K562 (cell line): Measurements from ENCODE around the gene EXD2. TPM values are rescaled to one million over a fixed set of nuclear protein-coding genes. Genes with fewer than 3 reads are reported as not detected.

Experiments used
- EP400 ChIP-seq: fragments of 450-650 bp; IDR thresholded peaks from 2 replicates; pipeline ENCODE4 v1.6.1; 2017; ENCODE audit warnings: antibody characterized with exemption, mild to moderate bottlenecking, moderate library complexity
- MYBL2 ChIP-seq, 2 experiments: fragments of 450-650 bp in 1 of 2; sonication (generic) in 1 of 2; formaldehyde crosslinking in 1 of 2; IDR thresholded peaks; 2 replicates each; pipeline versions ENCODE4 v1.6.1 to v1.8.1; 2017 to 2022; ENCODE audit warnings: borderline replicate concordance in 1 of 2, inconsistent platforms in 1 of 2, low read depth in 1 of 2, mild to moderate bottlenecking in 1 of 2, missing genetic modification reagents in 1 of 2, moderate library complexity in 1 of 2
- RAD21 ChIP-seq, 2 experiments: fragments of 250-450 bp in 1 of 2; fragments of 450-650 bp in 1 of 2; sonication (Bioruptor Pico) in 1 of 2; formaldehyde crosslinking in 1 of 2; IDR thresholded peaks in 1 of 2; conservative IDR thresholded peaks in 1 of 2; 2 replicates each; pipeline versions ENCODE4 v1.4.0 to v1.8.0; 2020 to 2022; ENCODE audit warnings: mild to moderate bottlenecking in 2 of 2, moderate library complexity in 1 of 2
- SIN3B ChIP-seq: fragments of 450-650 bp; IDR thresholded peaks from 2 replicates; pipeline ENCODE4 v1.6.1; 2017; ENCODE audit warnings: low read depth, mild to moderate bottlenecking, moderate library complexity
- SUPT5H ChIP-seq: fragments of 450-650 bp; IDR thresholded peaks from 2 replicates; pipeline ENCODE4 v1.6.1; 2016
- ZBTB7A ChIP-seq: IDR thresholded peaks from 2 replicates; pipeline ENCODE4 v1.6.1; 2011; ENCODE audit warnings: low read depth, mild to moderate bottlenecking, low read length, moderate library complexity, borderline replicate concordance; ENCODE audit not compliant: control insufficient read depth
- polyA plus RNA-seq, 8 experiments: library from polyadenylated mRNA; depleted of rRNA in 4 of 8; stranded (reverse) in 5 of 8; unstranded in 3 of 8; fragments of >200 nt; fragmentation: Nextera tagmentation in 2 of 8; fragmentation: Illumina TruSeq in 1 of 8; extraction: Ambion mirVana in 2 of 8; extraction: Trizol in 1 of 8; gene quantifications; 2 replicates each; pipeline versions ENCODE4 v1.2.1 to v1.2.3, GENCODE V29; 2011 to 2014; ENCODE audit warnings: inconsistent platforms in 1 of 8, missing spikeins in 1 of 8
- total RNA-seq, 7 experiments: library from RNA; depleted of rRNA in 6 of 7; stranded (reverse); fragments of >200 nt in 6 of 7; fragmentation: Illumina TruSeq in 2 of 7; extraction: Trizol in 2 of 7; gene quantifications; 2 replicates each; pipeline versions ENCODE4 v1.2.1 to v1.2.3, GENCODE V29; 2011 to 2021; ENCODE audit warnings: low replicate concordance in 1 of 7
- TF ChIP-seq, protein P1 (sequence below): fragments of 450-650 bp; formaldehyde crosslinking; IDR thresholded peaks from 2 replicates; pipeline ENCODE4 v1.4.0; 2020; ENCODE audit warnings: mild to moderate bottlenecking, moderate library complexity
- TF ChIP-seq, protein P2 (sequence below): IDR thresholded peaks from 2 replicates; pipeline ENCODE4 v1.6.1; 2011; ENCODE audit warnings: borderline replicate concordance, low read depth, mild to moderate bottlenecking, moderate library complexity, low read length; ENCODE audit not compliant: insufficient read depth, poor library complexity, severe bottlenecking
- TF ChIP-seq, protein P3 (sequence below): fragments of 450-650 bp; IDR thresholded peaks from 2 replicates; pipeline ENCODE4 v1.7.0; 2016; ENCODE audit warnings: borderline replicate concordance

Gene EXD2
- total and polyA plus RNA-seq, 9 of the 15 experiments (the other 6 are each of a cell fraction or from before 2014, with no cell fraction given): 1.6 to 7.5 (median 3.7) TPM

DNA sequence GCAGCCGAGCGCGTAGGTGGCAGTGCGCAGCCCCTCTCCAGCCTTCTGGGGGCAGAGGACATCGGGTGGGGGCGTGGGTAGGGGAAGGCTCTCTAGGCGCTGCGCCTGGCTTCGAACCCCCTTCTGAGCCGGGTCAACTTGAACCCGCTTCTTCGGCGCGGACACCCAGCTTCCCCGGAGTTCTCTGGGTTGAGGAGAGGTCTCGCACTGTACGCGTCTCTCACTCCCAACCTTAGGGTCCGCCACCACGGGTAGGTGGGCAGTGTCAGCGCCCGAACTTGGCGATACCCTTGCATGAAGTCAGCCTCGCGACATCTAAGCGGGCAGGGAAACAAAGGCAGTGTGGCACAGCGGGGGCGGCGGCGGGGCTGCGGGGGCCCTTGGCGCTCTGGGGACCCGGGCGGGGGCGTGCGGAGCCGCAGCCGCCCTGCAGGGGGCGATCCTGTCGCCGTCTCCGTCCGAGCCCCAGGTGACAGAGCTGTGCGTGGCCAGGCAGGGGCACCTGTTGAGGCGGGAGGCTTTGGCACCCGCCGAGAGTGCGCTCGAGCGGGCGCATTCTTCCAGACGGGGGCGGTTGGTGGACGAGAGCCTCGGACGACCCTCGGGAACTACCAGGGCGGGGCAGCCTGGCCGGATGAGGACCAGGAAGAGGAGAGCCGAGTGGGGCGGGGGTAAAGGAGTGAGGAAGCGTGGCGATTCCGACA is 69.7 kb downstream of the EXD2 start (continued):
- TF ChIP-seq, protein P1, sequence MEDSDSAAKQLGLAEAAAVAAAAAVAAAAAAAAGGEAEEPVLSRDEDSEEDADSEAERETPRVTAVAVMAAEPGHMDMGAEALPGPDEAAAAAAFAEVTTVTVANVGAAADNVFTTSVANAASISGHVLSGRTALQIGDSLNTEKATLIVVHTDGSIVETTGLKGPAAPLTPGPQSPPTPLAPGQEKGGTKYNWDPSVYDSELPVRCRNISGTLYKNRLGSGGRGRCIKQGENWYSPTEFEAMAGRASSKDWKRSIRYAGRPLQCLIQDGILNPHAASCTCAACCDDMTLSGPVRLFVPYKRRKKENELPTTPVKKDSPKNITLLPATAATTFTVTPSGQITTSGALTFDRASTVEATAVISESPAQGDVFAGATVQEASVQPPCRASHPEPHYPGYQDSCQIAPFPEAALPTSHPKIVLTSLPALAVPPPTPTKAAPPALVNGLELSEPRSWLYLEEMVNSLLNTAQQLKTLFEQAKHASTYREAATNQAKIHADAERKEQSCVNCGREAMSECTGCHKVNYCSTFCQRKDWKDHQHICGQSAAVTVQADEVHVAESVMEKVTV (CRISPR knock-in tag): no peak
- TF ChIP-seq EP400 (no peak), SUPT5H (no peak), RAD21 (CRISPR knock-in tag; conservative IDR thresholded peaks at IDR 0.05 in 1 of 2, IDR thresholded peaks at IDR 0.05 in 1 of 2) (peak in 1 of 2 experiments; percentile 32; a peak in 1 of 4 replicates), ZBTB7A (peak; percentile 64; the same call in 1 of the 2 replicates), SIN3B (no peak), MYBL2 (IDR thresholded peaks at IDR 0.05; ENCODE audit: low read depth) (no peak), MYBL2 (CRISPR knock-in tag; IDR thresholded peaks at IDR 0.05; ENCODE audit: borderline replicate concordance) (no peak)
- TF ChIP-seq, protein P2, sequence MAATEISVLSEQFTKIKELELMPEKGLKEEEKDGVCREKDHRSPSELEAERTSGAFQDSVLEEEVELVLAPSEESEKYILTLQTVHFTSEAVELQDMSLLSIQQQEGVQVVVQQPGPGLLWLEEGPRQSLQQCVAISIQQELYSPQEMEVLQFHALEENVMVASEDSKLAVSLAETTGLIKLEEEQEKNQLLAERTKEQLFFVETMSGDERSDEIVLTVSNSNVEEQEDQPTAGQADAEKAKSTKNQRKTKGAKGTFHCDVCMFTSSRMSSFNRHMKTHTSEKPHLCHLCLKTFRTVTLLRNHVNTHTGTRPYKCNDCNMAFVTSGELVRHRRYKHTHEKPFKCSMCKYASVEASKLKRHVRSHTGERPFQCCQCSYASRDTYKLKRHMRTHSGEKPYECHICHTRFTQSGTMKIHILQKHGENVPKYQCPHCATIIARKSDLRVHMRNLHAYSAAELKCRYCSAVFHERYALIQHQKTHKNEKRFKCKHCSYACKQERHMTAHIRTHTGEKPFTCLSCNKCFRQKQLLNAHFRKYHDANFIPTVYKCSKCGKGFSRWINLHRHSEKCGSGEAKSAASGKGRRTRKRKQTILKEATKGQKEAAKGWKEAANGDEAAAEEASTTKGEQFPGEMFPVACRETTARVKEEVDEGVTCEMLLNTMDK: peak; percentile 48
- TF ChIP-seq, protein P3, sequence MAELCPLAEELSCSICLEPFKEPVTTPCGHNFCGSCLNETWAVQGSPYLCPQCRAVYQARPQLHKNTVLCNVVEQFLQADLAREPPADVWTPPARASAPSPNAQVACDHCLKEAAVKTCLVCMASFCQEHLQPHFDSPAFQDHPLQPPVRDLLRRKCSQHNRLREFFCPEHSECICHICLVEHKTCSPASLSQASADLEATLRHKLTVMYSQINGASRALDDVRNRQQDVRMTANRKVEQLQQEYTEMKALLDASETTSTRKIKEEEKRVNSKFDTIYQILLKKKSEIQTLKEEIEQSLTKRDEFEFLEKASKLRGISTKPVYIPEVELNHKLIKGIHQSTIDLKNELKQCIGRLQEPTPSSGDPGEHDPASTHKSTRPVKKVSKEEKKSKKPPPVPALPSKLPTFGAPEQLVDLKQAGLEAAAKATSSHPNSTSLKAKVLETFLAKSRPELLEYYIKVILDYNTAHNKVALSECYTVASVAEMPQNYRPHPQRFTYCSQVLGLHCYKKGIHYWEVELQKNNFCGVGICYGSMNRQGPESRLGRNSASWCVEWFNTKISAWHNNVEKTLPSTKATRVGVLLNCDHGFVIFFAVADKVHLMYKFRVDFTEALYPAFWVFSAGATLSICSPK: no peak
